HepG2 (cell line): ENCODE measurements around the gene SENP5. TPM values are rescaled to one million over a fixed set of nuclear protein-coding genes. Genes with fewer than 3 reads are reported as not detected.
A peak's percentile ranks its signal among the peaks of the same experiment; 100 is the strongest.

Experiments used
- ATAC-seq: fragments of 200-7000 bp; cut with Tn5 transposase; 3 replicates; pipeline ENCODE4 v1.9.1; 2020; ENCODE audit warnings: mild to moderate bottlenecking, moderate library complexity
- BruUV-seq: library from RNA; stranded (reverse); fragments of 400-500 nt; replicated peaks from 2 replicates; lab custom pipeline; 2021; lab: Mats Ljungman, UMichigan
- CTCF ChIA-PET: fragments of 300-600 bp; formaldehyde crosslinking; extraction: SDS; loops from one replicate; lab custom pipeline; 2021; ENCODE audit warnings: low total read pairs, inconsistent platforms, low intra/inter-chr PET ratio; lab: Yijun Ruan, JAX
- POLR2A ChIA-PET: fragments of 350-600 bp; sonication (Branson Sonifier 250); formaldehyde crosslinking; loops from one replicate; lab custom pipeline; 2020; ENCODE audit warnings: antibody characterized with exemption, inconsistent platforms; lab: Yijun Ruan, JAX
- DNase-seq: peaks from one replicate; pipeline ENCODE4 v3.0.0-alpha.2; 2015; ENCODE audit warnings: low spot score
- FAIRE-seq: peaks from 3 replicates; lab custom pipeline; 2011; peaks lifted over from hg19 to GRCh38; lab: Jason Lieb, UNC
- H2AFZ ChIP-seq: one replicate; pipeline ENCODE4 v1.6.1; 2011; ENCODE audit warnings: low read length, inconsistent platforms
- H3K27ac ChIP-seq: fragments of 300-600 bp; 3 replicates; pipeline ENCODE4 v1.8.0; 2011; ENCODE audit warnings: mixed run types, mild to moderate bottlenecking, mixed read lengths, low read length, inconsistent platforms; ENCODE audit not compliant: insufficient read depth; ENCODE audit errors: extremely low read length
- H3K27me3 ChIP-seq, 2 experiments: fragments of 200-600 bp in 1 of 2; 2 replicates in 1 of 2; 3 replicates in 1 of 2; pipeline versions ENCODE4 v1.6.0 to v1.8.0; 2011; ENCODE audit warnings: low read length in 2 of 2, mild to moderate bottlenecking in 2 of 2, moderate library complexity in 2 of 2, inconsistent platforms in 1 of 2; ENCODE audit not compliant: insufficient read depth in 2 of 2, control insufficient read depth in 1 of 2
- H3K36me3 ChIP-seq, 2 experiments: fragments of 200-600 bp in 1 of 2; replicated peaks in 1 of 2; 2 replicates in 1 of 2; 3 replicates in 1 of 2; pipeline versions ENCODE4 v1.5.1 to v1.8.0; 2011; ENCODE audit warnings: low read length in 2 of 2, inconsistent platforms in 1 of 2; ENCODE audit not compliant: insufficient read depth in 2 of 2, control insufficient read depth in 1 of 2
- H3K4me1 ChIP-seq: 2 replicates; pipeline ENCODE4 v1.5.1; 2012; ENCODE audit warnings: low read length, inconsistent platforms; ENCODE audit not compliant: insufficient read depth
- H3K4me2 ChIP-seq: 2 replicates; pipeline ENCODE4 v1.6.0; 2011; ENCODE audit warnings: low read depth, low read length, inconsistent platforms
- H3K4me3 ChIP-seq, 3 experiments: fragments of 200-600 bp in 1 of 3; sonication (generic), shearing (Covaris generic) in 1 of 3; replicated peaks in 1 of 3; 2 replicates each; pipeline ENCODE4 v1.5.1; 2011 to 2016; ENCODE audit warnings: low read length in 3 of 3, inconsistent platforms in 2 of 3, low read depth in 2 of 3, mild to moderate bottlenecking in 2 of 3, control low read depth in 1 of 3, mixed read lengths in 1 of 3; ENCODE audit not compliant: insufficient read depth in 1 of 3
- H3K79me2 ChIP-seq: one replicate; pipeline ENCODE4 v1.6.1; 2011; ENCODE audit warnings: low read length, inconsistent platforms; ENCODE audit not compliant: insufficient read depth
- H3K9ac ChIP-seq: 2 replicates; pipeline ENCODE4 v1.6.0; 2011; ENCODE audit warnings: mild to moderate bottlenecking, low read depth, low read length, inconsistent platforms; ENCODE audit not compliant: insufficient read depth
- H3K9me3 ChIP-seq: 2 replicates; pipeline ENCODE4 v1.5.1; 2012; ENCODE audit warnings: mild to moderate bottlenecking, low read length
- H4K20me1 ChIP-seq: 2 replicates; pipeline ENCODE4 v1.6.0; 2011; ENCODE audit warnings: inconsistent platforms, mild to moderate bottlenecking, low read length, moderate library complexity; ENCODE audit not compliant: insufficient read depth
- BHLHE40 ChIP-seq: IDR thresholded peaks from 2 replicates; pipeline ENCODE4 v1.6.1; 2011; ENCODE audit warnings: low read length, improper control_type of control experiment
- TCF12 ChIP-seq, 2 experiments: fragments of 450-650 bp in 1 of 2; sonication (generic) in 1 of 2; formaldehyde crosslinking in 1 of 2; IDR thresholded peaks; 2 replicates each; pipeline versions ENCODE4 v1.6.1 to v1.8.0; 2017 to 2022; ENCODE audit warnings: antibody characterized with exemption in 1 of 2, mild to moderate bottlenecking in 1 of 2, missing genetic modification reagents in 1 of 2, moderate library complexity in 1 of 2
- XRCC5 ChIP-seq: fragments of 200-400 bp; formaldehyde crosslinking; optimal IDR thresholded peaks from 2 replicates; pipeline ENCODE3; 2017; ENCODE audit warnings: mild to moderate bottlenecking, low read length
- ZNF547 ChIP-seq: sonication (generic); formaldehyde crosslinking; IDR thresholded peaks from 2 replicates; pipeline ENCODE4 v1.5.1; 2020; ENCODE audit warnings: mild to moderate bottlenecking, missing genetic modification reagents
- ZNF782 ChIP-seq: sonication (generic); formaldehyde crosslinking; IDR thresholded peaks from 2 replicates; pipeline ENCODE4 v1.4.0; 2020; ENCODE audit warnings: missing genetic modification reagents, mild to moderate bottlenecking, borderline replicate concordance
- WGBS: methylation state at CpG from one replicate; pipeline ENCODE4 v1.1.6; 2017; ENCODE audit warnings: low lambda C conversion rate; 5-methylcytosine and 5-hydroxymethylcytosine counted together
- in situ Hi-C: cut with HindIII; loops from 2 replicates; pipeline ENCODE4 v1.10.0; 2017; ENCODE audit warnings: low pct_unique_long_range_greater_than_20kb; ENCODE audit not compliant: extremely low pct_ligation_motif_present
- intact Hi-C: fragments of 100-400 bp; cut with micrococcal nuclease; formaldehyde crosslinking; loops from one replicate; pipeline ENCODE4 v1.10.0; 2022; ENCODE audit not compliant: unreplicated experiment
- polyA plus RNA-seq, 8 experiments: library from polyadenylated mRNA; depleted of rRNA in 3 of 8; stranded (reverse) in 7 of 8; unstranded in 1 of 8; fragments of >200 nt; fragmentation: Illumina TruSeq in 4 of 8; extraction: Trizol in 4 of 8; gene quantifications; 2 replicates each; pipeline versions ENCODE4 v1.2.1 to v1.2.3, GENCODE V29; 2011 to 2016; ENCODE audit warnings: low read depth in 4 of 8, missing spikeins in 1 of 8, mixed read lengths in 1 of 8; ENCODE audit not compliant: insufficient read depth in 1 of 8
- total RNA-seq, 5 experiments: library from RNA; depleted of rRNA; stranded (reverse); fragments of >200 nt; fragmentation: Illumina TruSeq; extraction: Trizol; gene quantifications; 2 replicates each; pipeline ENCODE4 v1.2.3, GENCODE V29; 2016; ENCODE audit warnings: low read depth in 1 of 5
- TF ChIP-seq, protein P1 (sequence below): sonication (generic); formaldehyde crosslinking; IDR thresholded peaks from 2 replicates; pipeline ENCODE4 v1.9.0; 2021; ENCODE audit warnings: missing genetic modification reagents, borderline replicate concordance
- TF ChIP-seq, protein P2 (sequence below): sonication (generic); formaldehyde crosslinking; IDR thresholded peaks from 2 replicates; pipeline ENCODE4 v1.5.0; 2020; ENCODE audit warnings: mild to moderate bottlenecking, missing genetic modification reagents, moderate library complexity
- TF ChIP-seq, protein P3 (sequence below): sonication (generic); formaldehyde crosslinking; IDR thresholded peaks from 2 replicates; pipeline ENCODE4 v1.5.0; 2020; ENCODE audit warnings: missing genetic modification reagents

SENP5 gene
- total and polyA plus RNA-seq, 2 of the 13 experiments (the other 11 are each of a cell fraction or from before 2014, with no cell fraction given) = 17.6 to 30.9 TPM

DNA sequence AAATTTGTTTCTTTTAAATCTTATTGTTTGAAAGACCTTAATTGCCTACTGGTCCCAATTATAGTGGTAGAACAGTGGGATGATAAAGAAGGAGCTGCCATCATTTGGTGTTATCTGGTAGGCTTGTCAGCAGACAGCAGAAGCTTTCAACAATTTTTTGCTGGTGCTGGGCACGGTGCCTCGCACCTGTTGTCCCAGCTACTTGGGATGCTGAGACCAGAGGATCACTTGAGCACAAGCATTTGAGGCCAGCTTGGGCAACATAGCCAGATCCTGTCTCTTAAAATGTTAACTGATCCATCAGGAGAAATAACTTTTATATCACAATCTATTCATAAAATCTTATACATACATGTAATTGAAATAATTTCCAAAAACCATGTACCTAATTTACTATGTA lies 36.0 kb downstream of the SENP5 start:
- no peak overlapping the region for H3K4me3 ChIP-seq
- no peak overlapping the region for H3K4me2 ChIP-seq
- in situ Hi-C loops (no loop called here), intact Hi-C loops (no loop called here)
- H3K9me3 ChIP-seq = 0 out of 2 replicates have a peak, but pooled peaks cover under 1% of the 10 kb centered on the region
- H3K4me1 ChIP-seq = peaks cover 12% of the 10 kb centered on the region
- ATAC-seq = no peak
- no peak for FAIRE-seq
- TF ChIP-seq TCF12 (IDR thresholded peaks at IDR 0.05) (no peak), TCF12 (CRISPR knock-in tag; IDR thresholded peaks at IDR 0.05) (no peak), ZNF782 (CRISPR knock-in tag) (no peak), XRCC5 (no peak)
- TF ChIP-seq, protein P1, sequence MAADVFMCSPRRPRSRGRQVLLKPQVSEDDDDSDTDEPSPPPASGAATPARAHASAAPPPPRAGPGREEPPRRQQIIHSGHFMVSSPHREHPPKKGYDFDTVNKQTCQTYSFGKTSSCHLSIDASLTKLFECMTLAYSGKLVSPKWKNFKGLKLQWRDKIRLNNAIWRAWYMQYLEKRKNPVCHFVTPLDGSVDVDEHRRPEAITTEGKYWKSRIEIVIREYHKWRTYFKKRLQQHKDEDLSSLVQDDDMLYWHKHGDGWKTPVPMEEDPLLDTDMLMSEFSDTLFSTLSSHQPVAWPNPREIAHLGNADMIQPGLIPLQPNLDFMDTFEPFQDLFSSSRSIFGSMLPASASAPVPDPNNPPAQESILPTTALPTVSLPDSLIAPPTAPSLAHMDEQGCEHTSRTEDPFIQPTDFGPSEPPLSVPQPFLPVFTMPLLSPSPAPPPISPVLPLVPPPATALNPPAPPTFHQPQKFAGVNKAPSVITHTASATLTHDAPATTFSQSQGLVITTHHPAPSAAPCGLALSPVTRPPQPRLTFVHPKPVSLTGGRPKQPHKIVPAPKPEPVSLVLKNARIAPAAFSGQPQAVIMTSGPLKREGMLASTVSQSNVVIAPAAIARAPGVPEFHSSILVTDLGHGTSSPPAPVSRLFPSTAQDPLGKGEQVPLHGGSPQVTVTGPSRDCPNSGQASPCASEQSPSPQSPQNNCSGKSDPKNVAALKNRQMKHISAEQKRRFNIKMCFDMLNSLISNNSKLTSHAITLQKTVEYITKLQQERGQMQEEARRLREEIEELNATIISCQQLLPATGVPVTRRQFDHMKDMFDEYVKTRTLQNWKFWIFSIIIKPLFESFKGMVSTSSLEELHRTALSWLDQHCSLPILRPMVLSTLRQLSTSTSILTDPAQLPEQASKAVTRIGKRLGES (CRISPR knock-in tag) = no peak
- H2AFZ ChIP-seq = no peak overlapping the region
- H3K36me3 ChIP-seq = peaks cover 12 to 54% of the 10 kb centered on the region in 2 experiments
- no peaks in the 10 kb centered on the region for H3K79me2 ChIP-seq
- H3K27me3 ChIP-seq = no peaks in the 10 kb centered on the region
- H3K27ac ChIP-seq = no peak overlapping the region
- WGBS = 100% methylated on average over 2 of the region's 2 CpGs
- CTCF ChIA-PET = no interaction called here
- no peaks in the 10 kb centered on the region for H4K20me1 ChIP-seq
- POLR2A ChIA-PET = no interaction called here
- DNase-seq = no peak
- no peak overlapping the region for H3K9ac ChIP-seq
- BruUV-seq = TSS peak; percentile 24

DNA sequence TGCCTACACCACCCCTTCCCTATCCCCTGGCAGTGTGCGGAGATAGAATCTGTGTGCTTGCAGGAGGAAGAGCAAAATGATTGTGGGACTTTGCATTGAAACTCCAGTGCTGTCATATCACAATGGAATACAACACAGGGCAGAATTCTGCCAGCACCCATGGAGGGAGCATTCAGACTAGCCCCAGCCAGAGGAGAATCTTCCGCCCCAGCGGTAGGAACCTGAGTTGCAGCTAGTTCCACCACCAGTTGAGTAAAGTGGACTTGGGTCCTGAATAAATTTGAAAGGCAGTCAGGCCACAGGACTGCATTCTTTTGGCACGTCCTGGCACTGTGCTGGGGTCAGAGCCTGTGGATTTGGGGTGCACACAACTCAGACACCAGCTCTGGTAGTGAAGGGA lies 47.1 kb downstream of the SENP5 start:
- Histone ChIP-seq H3K9me3 (no peaks in the 10 kb centered on the region), H3K27ac (peak overlapping the region; percentile 39), H3K9ac (no peak overlapping the region), H3K4me1 (peaks cover 10% of the 10 kb centered on the region), H3K27me3 (no peaks in the 10 kb centered on the region), H2AFZ (no peak overlapping the region), H3K4me2 (no peak overlapping the region), H3K79me2 (no peaks in the 10 kb centered on the region), H4K20me1 (no peaks in the 10 kb centered on the region), H3K36me3 (peaks cover 4 to 14% of the 10 kb centered on the region in 2 experiments), H3K4me3 (no peak overlapping the region)
- in situ Hi-C loops (no loop called here), intact Hi-C loops (no loop called here)
- CTCF ChIA-PET = no interaction called here
- BruUV-seq = no TSS peak
- WGBS = 100% methylated on average over 1 of the region's 4 CpGs
- FAIRE-seq (peak; percentile 71), ATAC-seq (peak; percentile 98), DNase-seq (peak; percentile 57)
- POLR2A ChIA-PET = interaction anchor here (0.9 kb wide), 1 partner anchor 27 kb away, joined by 7 read pairs; the partner anchor contains the start of gene NCBP2
- TF ChIP-seq BHLHE40 (no peak), ZNF547 (CRISPR knock-in tag) (no peak)
- TF ChIP-seq, protein P2, sequence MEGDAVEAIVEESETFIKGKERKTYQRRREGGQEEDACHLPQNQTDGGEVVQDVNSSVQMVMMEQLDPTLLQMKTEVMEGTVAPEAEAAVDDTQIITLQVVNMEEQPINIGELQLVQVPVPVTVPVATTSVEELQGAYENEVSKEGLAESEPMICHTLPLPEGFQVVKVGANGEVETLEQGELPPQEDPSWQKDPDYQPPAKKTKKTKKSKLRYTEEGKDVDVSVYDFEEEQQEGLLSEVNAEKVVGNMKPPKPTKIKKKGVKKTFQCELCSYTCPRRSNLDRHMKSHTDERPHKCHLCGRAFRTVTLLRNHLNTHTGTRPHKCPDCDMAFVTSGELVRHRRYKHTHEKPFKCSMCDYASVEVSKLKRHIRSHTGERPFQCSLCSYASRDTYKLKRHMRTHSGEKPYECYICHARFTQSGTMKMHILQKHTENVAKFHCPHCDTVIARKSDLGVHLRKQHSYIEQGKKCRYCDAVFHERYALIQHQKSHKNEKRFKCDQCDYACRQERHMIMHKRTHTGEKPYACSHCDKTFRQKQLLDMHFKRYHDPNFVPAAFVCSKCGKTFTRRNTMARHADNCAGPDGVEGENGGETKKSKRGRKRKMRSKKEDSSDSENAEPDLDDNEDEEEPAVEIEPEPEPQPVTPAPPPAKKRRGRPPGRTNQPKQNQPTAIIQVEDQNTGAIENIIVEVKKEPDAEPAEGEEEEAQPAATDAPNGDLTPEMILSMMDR (CRISPR knock-in tag) = peak; percentile 31; the same call in 1 of the 2 replicates
- TF ChIP-seq, protein P3, sequence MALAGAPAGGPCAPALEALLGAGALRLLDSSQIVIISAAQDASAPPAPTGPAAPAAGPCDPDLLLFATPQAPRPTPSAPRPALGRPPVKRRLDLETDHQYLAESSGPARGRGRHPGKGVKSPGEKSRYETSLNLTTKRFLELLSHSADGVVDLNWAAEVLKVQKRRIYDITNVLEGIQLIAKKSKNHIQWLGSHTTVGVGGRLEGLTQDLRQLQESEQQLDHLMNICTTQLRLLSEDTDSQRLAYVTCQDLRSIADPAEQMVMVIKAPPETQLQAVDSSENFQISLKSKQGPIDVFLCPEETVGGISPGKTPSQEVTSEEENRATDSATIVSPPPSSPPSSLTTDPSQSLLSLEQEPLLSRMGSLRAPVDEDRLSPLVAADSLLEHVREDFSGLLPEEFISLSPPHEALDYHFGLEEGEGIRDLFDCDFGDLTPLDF (CRISPR knock-in tag) = no peak
